T-helper 1 cell (primary cell): Measurements from ENCODE around the gene HSPD1.
A peak's percentile ranks its signal among the peaks of the same experiment; 100 is the strongest.
"Not testable (repeated sequence)": the region's sequence is repeated elsewhere in the genome, so short reads cannot be mapped to it uniquely, and the experiment has no call there.

Source experiments
- DNase-seq, 5 donors: peaks; one replicate each; pipeline ENCODE4 v3.0.0-alpha.2; 2012 to 2020

Gene HSPD1

GRCh38 chr2:197496695-197497094 lies 2.9 kb downstream of the HSPD1 start:
- no peak for DNase-seq

GRCh38 chr2:197495433-197496134 lies 4.1 kb downstream of the HSPD1 start:
- DNase-seq, result no peak

- DNase-seq, result no peak
Measured at GRCh38 chr2:197487385-197487784, 12.3 kb downstream of the HSPD1 start.

GRCh38 chr2:197486175-197486574 lies 13.5 kb downstream of the HSPD1 start:
- DNase-seq, result no peak

- DNase-seq, result not testable (repeated sequence)
Measured at GRCh38 chr2:197484248-197484647, 15.4 kb downstream of the HSPD1 start.

GRCh38 chr2:197480165-197481036 lies 19.2 kb downstream of the HSPD1 start:
- DNase-seq, result no peak

GRCh38 chr2:197477797-197478196 lies 21.8 kb downstream of the HSPD1 start:
- DNase-seq, result no peak

GRCh38 chr2:197472166-197472565 lies 27.5 kb downstream of the HSPD1 start:
- DNase-seq, result no peak

GRCh38 chr2:197464175-197464574 lies 35.5 kb downstream of the HSPD1 start:
- no peak for DNase-seq

GRCh38 chr2:197461057-197461456 lies 38.6 kb downstream of the HSPD1 start:
- DNase-seq, result no peak

GRCh38 chr2:197460649-197461048 lies 39.0 kb downstream of the HSPD1 start:
- DNase-seq, result no peak

GRCh38 chr2:197455428-197455827 lies 44.2 kb downstream of the HSPD1 start:
- no peak for DNase-seq

GRCh38 chr2:197454923-197455322 lies 44.7 kb downstream of the HSPD1 start:
- no peak for DNase-seq

GRCh38 chr2:197453914-197454398 lies 45.7 kb downstream of the HSPD1 start:
- DNase-seq, result no peak

- peak; percentile 98 to 100 (median 99) for DNase-seq
Measured at GRCh38 chr2:197453123-197453913, 46.3 kb downstream of the HSPD1 start, which contains the start of gene COQ10B. Gene COQ10B, plus strand, starts transcription at chr2:197453552. Its CDS starts 9 bp downstream, at chr2:197453561.

- no peak for DNase-seq
Measured at GRCh38 chr2:197452754-197453122, 46.9 kb downstream of the HSPD1 start.

- not testable (repeated sequence) for DNase-seq
Measured at GRCh38 chr2:197450935-197451358, 48.7 kb downstream of the HSPD1 start.

- DNase-seq, result no peak
Measured at GRCh38 chr2:197450465-197450864, 49.2 kb downstream of the HSPD1 start.

- DNase-seq, result no peak
Measured at GRCh38 chr2:197446844-197447243, 52.8 kb downstream of the HSPD1 start.

- no peak for DNase-seq
Measured at GRCh38 chr2:197445746-197446145, 53.9 kb downstream of the HSPD1 start.

GRCh38 chr2:197442857-197443256 lies 56.8 kb downstream of the HSPD1 start:
- DNase-seq, result no peak

- no peak for DNase-seq
Measured at GRCh38 chr2:197437380-197437779, 62.3 kb downstream of the HSPD1 start.
